WTC11 (cell line): ENCODE data around the gene GNPTG. TPM values are rescaled to one million over a fixed set of nuclear protein-coding genes. Genes with fewer than 3 reads are reported as not detected.

Source experiments
- ATAC-seq: fragments of 200-7000 bp; cut with Tn5 transposase; 2 replicates; pipeline ENCODE4 v1.10.0; 2021; ENCODE audit warnings: mild to moderate bottlenecking, moderate library complexity
- CTCF ChIA-PET: fragments of 300-600 bp; sonication (Branson Sonifier 250); formaldehyde crosslinking; loops from one replicate; lab custom pipeline; 2021; ENCODE audit warnings: antibody characterized with exemption; lab: Charles Lee
- POLR2A ChIA-PET: fragments of 350-600 bp; sonication (Branson Sonifier 250); formaldehyde crosslinking; loops from one replicate; lab custom pipeline; 2021; ENCODE audit warnings: antibody characterized with exemption; lab: Charles Lee
- DNase-seq: peaks from one replicate; pipeline ENCODE4 v3.0.0; 2021; ENCODE audit warnings: low spot score
- H3K27ac Mint-ChIP-seq: 2 replicates; pipeline ENCODE4 v1.8.0; 2021; ENCODE audit warnings: mixed read lengths
- H3K27me3 Mint-ChIP-seq: 2 replicates; pipeline ENCODE4 v1.8.0; 2021; ENCODE audit warnings: low read depth, mild to moderate bottlenecking, moderate library complexity, mixed read lengths
- H3K36me3 Mint-ChIP-seq: 2 replicates; pipeline ENCODE4 v1.8.0; 2021; ENCODE audit warnings: mixed read lengths
- H3K4me1 Mint-ChIP-seq: 2 replicates; pipeline ENCODE4 v1.8.0; 2022; ENCODE audit warnings: mixed read lengths
- H3K4me3 Mint-ChIP-seq: 2 replicates; pipeline ENCODE4 v1.8.0; 2021; ENCODE audit warnings: mild to moderate bottlenecking, moderate library complexity, mixed read lengths
- H3K9me3 Mint-ChIP-seq: 2 replicates; pipeline ENCODE4 v1.8.0; 2021; ENCODE audit warnings: mixed read lengths
- ATF1 ChIP-seq: sonication (generic); formaldehyde crosslinking; IDR thresholded peaks from 2 replicates; pipeline ENCODE4 v1.8.1; 2023; ENCODE audit warnings: mild to moderate bottlenecking, moderate library complexity, missing genetic modification reagents
- ATF3 ChIP-seq: sonication (generic); formaldehyde crosslinking; conservative IDR thresholded peaks from 2 replicates; pipeline ENCODE4 v1.8.1; 2022; ENCODE audit warnings: mild to moderate bottlenecking, missing genetic modification reagents
- CREM ChIP-seq: sonication (generic); formaldehyde crosslinking; IDR thresholded peaks from 2 replicates; pipeline ENCODE4 v1.8.1; 2022; ENCODE audit warnings: mild to moderate bottlenecking, missing genetic modification reagents, moderate library complexity
- CTCF ChIP-seq: fragments of 200-600 bp; IDR thresholded peaks from 2 replicates; pipeline ENCODE4 v1.8.0; 2022; ENCODE audit warnings: antibody characterized with exemption
- E2F1 ChIP-seq: sonication (generic); formaldehyde crosslinking; IDR thresholded peaks from 2 replicates; pipeline ENCODE4 v1.8.0; 2022; ENCODE audit warnings: mild to moderate bottlenecking, missing genetic modification reagents
- GABPB1 ChIP-seq: sonication (generic); formaldehyde crosslinking; IDR thresholded peaks from 2 replicates; pipeline ENCODE4 v1.8.1; 2023; ENCODE audit warnings: mild to moderate bottlenecking, missing genetic modification reagents
- HMGA2 ChIP-seq: fragments of 250-450 bp; sonication (Bioruptor Pico); IDR thresholded peaks from 2 replicates; pipeline ENCODE4 v1.4.0; 2021; ENCODE audit warnings: mild to moderate bottlenecking, moderate library complexity
- HMGXB4 ChIP-seq: sonication (generic); formaldehyde crosslinking; IDR thresholded peaks from 2 replicates; pipeline ENCODE4 v1.8.1; 2023; ENCODE audit warnings: mild to moderate bottlenecking, moderate library complexity, missing genetic modification reagents
- IRF2 ChIP-seq: sonication (generic); formaldehyde crosslinking; IDR thresholded peaks from 2 replicates; pipeline ENCODE4 v1.8.0; 2022; ENCODE audit warnings: low read depth, missing genetic modification reagents, borderline replicate concordance
- JAZF1 ChIP-seq: fragments of 250-450 bp; sonication (Bioruptor Pico); IDR thresholded peaks from 2 replicates; pipeline ENCODE4 v1.9.0; 2021; ENCODE audit warnings: moderate library complexity, mild to moderate bottlenecking, inconsistent platforms
- MLX ChIP-seq: sonication (generic); formaldehyde crosslinking; IDR thresholded peaks from 2 replicates; pipeline ENCODE4 v1.8.1; 2023; ENCODE audit warnings: mild to moderate bottlenecking, missing genetic modification reagents, moderate library complexity
- NFE2L1 ChIP-seq: sonication (generic); formaldehyde crosslinking; IDR thresholded peaks from 2 replicates; pipeline ENCODE4 v1.8.1; 2023; ENCODE audit warnings: missing genetic modification reagents
- NR1H2 ChIP-seq: sonication (generic); formaldehyde crosslinking; IDR thresholded peaks from 2 replicates; pipeline ENCODE4 v1.9.0; 2021; ENCODE audit warnings: mild to moderate bottlenecking, moderate library complexity, missing genetic modification reagents
- NR2C2 ChIP-seq: sonication (generic); formaldehyde crosslinking; IDR thresholded peaks from 2 replicates; pipeline ENCODE4 v1.8.0; 2022; ENCODE audit warnings: mild to moderate bottlenecking, missing genetic modification reagents
- OVOL2 ChIP-seq: fragments of 250-450 bp; sonication (Bioruptor Pico); IDR thresholded peaks from 2 replicates; pipeline ENCODE4 v1.9.0; 2021; ENCODE audit warnings: mild to moderate bottlenecking, borderline replicate concordance
- RELA ChIP-seq: sonication (generic); formaldehyde crosslinking; IDR thresholded peaks from 2 replicates; pipeline ENCODE4 v1.8.1; 2022; ENCODE audit warnings: missing genetic modification reagents, mild to moderate bottlenecking, borderline replicate concordance
- RORB ChIP-seq: fragments of 250-450 bp; sonication (Bioruptor Pico); IDR thresholded peaks from 2 replicates; pipeline ENCODE4 v1.9.0; 2021; ENCODE audit warnings: mild to moderate bottlenecking
- SOX15 ChIP-seq: fragments of 250-450 bp; sonication (Bioruptor Pico); IDR thresholded peaks from 2 replicates; pipeline ENCODE4 v1.9.0; 2021; ENCODE audit warnings: mild to moderate bottlenecking
- SP1 ChIP-seq: sonication (generic); formaldehyde crosslinking; conservative IDR thresholded peaks from 2 replicates; pipeline ENCODE4 v1.8.1; 2022; ENCODE audit warnings: missing genetic modification reagents
- TCF7 ChIP-seq: sonication (generic); formaldehyde crosslinking; IDR thresholded peaks from 2 replicates; pipeline ENCODE4 v1.8.0; 2022; ENCODE audit warnings: mild to moderate bottlenecking, low read depth, missing genetic modification reagents, moderate library complexity
- ZBTB21 ChIP-seq: sonication (generic); formaldehyde crosslinking; IDR thresholded peaks from 2 replicates; pipeline ENCODE4 v1.8.1; 2023; ENCODE audit warnings: mild to moderate bottlenecking, missing genetic modification reagents, borderline replicate concordance
- ZMAT4 ChIP-seq: fragments of 250-450 bp; sonication (Bioruptor Pico); IDR thresholded peaks from 2 replicates; pipeline ENCODE4 v1.9.0; 2021; ENCODE audit warnings: mild to moderate bottlenecking
- ZNF219 ChIP-seq: sonication (generic); formaldehyde crosslinking; IDR thresholded peaks from 2 replicates; pipeline ENCODE4 v1.8.0; 2023; ENCODE audit warnings: missing genetic modification reagents, mild to moderate bottlenecking, borderline replicate concordance
- total RNA-seq: library from RNA; stranded (reverse); gene quantifications from 3 replicates; pipeline ENCODE4 v1.2.3, GENCODE V29; 2021

GNPTG gene
- total RNA-seq, 1 experiment from 2014 or later = 35.9 TPM

GRCh38 chr16:1395444-1396031, 43.8 kb downstream of the GNPTG start:
- no peaks in the 10 kb centered on the region for H3K4me1 Mint-ChIP-seq
- peaks cover 5% of the 10 kb centered on the region; the same call in 1 of the 2 replicates for H3K36me3 Mint-ChIP-seq
- no peak overlapping the region for H3K4me3 Mint-ChIP-seq
- no peaks in the 10 kb centered on the region for H3K9me3 Mint-ChIP-seq
- CTCF ChIA-PET = no interaction called here
- no peaks in the 10 kb centered on the region for H3K27me3 Mint-ChIP-seq
- no peak for TF ChIP-seq SP1 (CRISPR knock-in tag)
- TF ChIP-seq ZMAT4 (CRISPR knock-in tag) = no peak
- TF ChIP-seq ATF3 (CRISPR knock-in tag) = no peak
- POLR2A ChIA-PET = interaction anchor here (0.7 kb wide), 1 partner anchor 8 kb away, joined by 4 read pairs; no protein-coding TSS in a partner anchor
- DNase-seq (no peak), ATAC-seq (no peak)
- no peak overlapping the region for H3K27ac Mint-ChIP-seq

GRCh38 chr16:1397779-1398178, 46.0 kb downstream of the GNPTG start:
- POLR2A ChIA-PET = no interaction called here
- no peak for DNase-seq
- no peak overlapping the region for H3K4me3 Mint-ChIP-seq
- H3K36me3 Mint-ChIP-seq = peaks cover 11% of the 10 kb centered on the region; the same call in 1 of the 2 replicates
- H3K9me3 Mint-ChIP-seq = no peaks in the 10 kb centered on the region
- CTCF ChIA-PET = no interaction called here
- no peak for ATAC-seq
- no peaks in the 10 kb centered on the region for H3K27me3 Mint-ChIP-seq
- TF ChIP-seq HMGA2 (no peak), RELA (CRISPR knock-in tag) (no peak)
- H3K27ac Mint-ChIP-seq = no peak overlapping the region
- no peaks in the 10 kb centered on the region for H3K4me1 Mint-ChIP-seq

- no peak overlapping the region for H3K4me3 Mint-ChIP-seq
- ChIA-PET POLR2A (no interaction called here), CTCF (no interaction called here)
- TF ChIP-seq ZNF219 (CRISPR knock-in tag) = no peak
- no peak for TF ChIP-seq SOX15 (CRISPR knock-in tag)
- no peak for TF ChIP-seq GABPB1
- TF ChIP-seq NR1H2 = no peak
- no peak for TF ChIP-seq ATF1 (CRISPR knock-in tag)
- no peak for TF ChIP-seq E2F1 (CRISPR knock-in tag)
- no peak for TF ChIP-seq OVOL2 (CRISPR knock-in tag)
- TF ChIP-seq IRF2 = no peak
- TF ChIP-seq NFE2L1 = no peak
- TF ChIP-seq MLX = no peak
- no peak for TF ChIP-seq HMGXB4 (CRISPR knock-in tag)
- TF ChIP-seq TCF7 = no peak
- no peak for TF ChIP-seq JAZF1
- no peak for TF ChIP-seq RORB (CRISPR knock-in tag)
- no peak for TF ChIP-seq CREM (CRISPR knock-in tag)
- TF ChIP-seq CTCF = no peak
- no peak for TF ChIP-seq ZBTB21 (CRISPR knock-in tag)
- no peak for TF ChIP-seq HMGA2
- TF ChIP-seq NR2C2 (CRISPR knock-in tag) = no peak
- TF ChIP-seq, all 79 proteins: peak for 0
- ATAC-seq (no peak), DNase-seq (no peak)
- Mint-ChIP-seq H3K27me3 (no peaks in the 10 kb centered on the region), H3K4me1 (no peaks in the 10 kb centered on the region), H3K27ac (no peak overlapping the region), H3K9me3 (no peaks in the 10 kb centered on the region), H3K36me3 (peaks cover 11% of the 10 kb centered on the region; the same call in 1 of the 2 replicates)
Measured at GRCh38 chr16:1398351-1398750, 46.6 kb downstream of the GNPTG start.
